Central memory CD8-positive, alpha-beta T cell (primary cell): Measurements from ENCODE around the gene RAP1GAP2.
"Not testable (repeated sequence)": the region's sequence is repeated elsewhere in the genome, so short reads cannot be mapped to it uniquely, and the experiment has no call there.

Experiments used
- ATAC-seq: fragments of 150-1000 bp; cut with Tn5 transposase; replicated peaks from 2 replicates; pipeline ENCODE4 v1.10.0; 2022; ENCODE audit warnings: mild to moderate bottlenecking, moderate FRiP score, moderate number of reproducible peaks; ENCODE audit not compliant: poor library complexity, severe bottlenecking; ENCODE audit errors: extremely low read depth
- DNase-seq, 2 donors: peaks; one replicate each; pipeline ENCODE4 v3.0.0; 2021; ENCODE audit warnings: low spot score in 2 of 2
- H3K27ac Mint-ChIP-seq: one replicate; pipeline ENCODE4 v1.8.0; 2022; ENCODE audit warnings: low read depth, mild to moderate bottlenecking, moderate library complexity, mixed read lengths
- H3K27me3 Mint-ChIP-seq: one replicate; pipeline ENCODE4 v1.8.0; 2022; ENCODE audit warnings: mixed read lengths
- H3K36me3 Mint-ChIP-seq: one replicate; pipeline ENCODE4 v1.8.0; 2022; ENCODE audit warnings: mild to moderate bottlenecking, moderate library complexity, mixed read lengths; ENCODE audit not compliant: insufficient read depth
- H3K4me1 Mint-ChIP-seq: one replicate; pipeline ENCODE4 v1.8.0; 2022; ENCODE audit warnings: mixed read lengths
- H3K4me3 Mint-ChIP-seq: one replicate; pipeline ENCODE4 v1.8.0; 2022; ENCODE audit warnings: mild to moderate bottlenecking, moderate library complexity, mixed read lengths
- H3K9me3 Mint-ChIP-seq: one replicate; pipeline ENCODE4 v1.8.0; 2022; ENCODE audit warnings: mixed read lengths

RAP1GAP2 gene

GRCh38 chr17:2805961-2806360, 9.7 kb downstream of the RAP1GAP2 start:
- Mint-ChIP-seq H3K36me3 (peaks cover 33% of the 10 kb centered on the region), H3K4me3 (no peak overlapping the region), H3K4me1 (peaks cover 58% of the 10 kb centered on the region), H3K9me3 (no peaks in the 10 kb centered on the region), H3K27me3 (no peaks in the 10 kb centered on the region), H3K27ac (no peak overlapping the region)
- DNase-seq (no peak), ATAC-seq (no peak)

GRCh38 chr17:2808367-2809335, 12.4 kb downstream of the RAP1GAP2 start:
- Mint-ChIP-seq H3K4me1 (peaks cover 57% of the 10 kb centered on the region), H3K9me3 (no peaks in the 10 kb centered on the region), H3K27ac (no peak overlapping the region), H3K36me3 (peaks cover 20% of the 10 kb centered on the region), H3K27me3 (no peaks in the 10 kb centered on the region), H3K4me3 (no peak overlapping the region)
- DNase-seq (no peak), ATAC-seq (no peak)

- Mint-ChIP-seq H3K36me3 (peaks cover 23% of the 10 kb centered on the region), H3K27ac (no peak overlapping the region), H3K4me3 (no peak overlapping the region), H3K27me3 (no peaks in the 10 kb centered on the region), H3K9me3 (no peaks in the 10 kb centered on the region), H3K4me1 (peaks cover 61% of the 10 kb centered on the region)
- DNase-seq (no peak), ATAC-seq (no peak)
These were observed 13.1 kb downstream of the RAP1GAP2 start for GRCh38 chr17:2809337-2809736.

DNA sequence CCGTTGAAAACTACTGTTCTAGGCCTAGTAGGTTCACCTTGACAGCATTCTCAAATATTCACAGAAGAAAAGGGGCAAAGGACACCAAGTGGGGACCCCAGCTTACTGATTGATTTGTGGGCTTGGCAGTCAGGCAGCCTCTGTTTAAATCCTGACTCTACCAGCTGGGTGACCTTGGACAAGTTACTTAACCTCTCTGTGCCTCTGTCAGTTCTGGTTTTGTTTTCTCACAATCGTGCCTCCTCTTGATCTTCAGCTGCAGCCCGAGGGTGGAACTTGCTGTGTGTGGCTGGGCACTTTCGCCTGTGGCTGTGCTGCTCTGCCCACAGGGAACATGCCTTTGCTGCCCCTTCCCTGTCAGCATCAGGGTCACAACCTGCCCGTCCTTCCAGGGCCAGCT, 17.8 kb downstream of the RAP1GAP2 start:
- Mint-ChIP-seq H3K27ac (peak overlapping the region; percentile 77), H3K27me3 (no peaks in the 10 kb centered on the region), H3K36me3 (peaks cover 29% of the 10 kb centered on the region), H3K4me1 (peaks cover 35% of the 10 kb centered on the region), H3K9me3 (no peaks in the 10 kb centered on the region), H3K4me3 (peak overlapping the region; percentile 79)
- ATAC-seq (peak; percentile 15), DNase-seq (no peak)

DNA sequence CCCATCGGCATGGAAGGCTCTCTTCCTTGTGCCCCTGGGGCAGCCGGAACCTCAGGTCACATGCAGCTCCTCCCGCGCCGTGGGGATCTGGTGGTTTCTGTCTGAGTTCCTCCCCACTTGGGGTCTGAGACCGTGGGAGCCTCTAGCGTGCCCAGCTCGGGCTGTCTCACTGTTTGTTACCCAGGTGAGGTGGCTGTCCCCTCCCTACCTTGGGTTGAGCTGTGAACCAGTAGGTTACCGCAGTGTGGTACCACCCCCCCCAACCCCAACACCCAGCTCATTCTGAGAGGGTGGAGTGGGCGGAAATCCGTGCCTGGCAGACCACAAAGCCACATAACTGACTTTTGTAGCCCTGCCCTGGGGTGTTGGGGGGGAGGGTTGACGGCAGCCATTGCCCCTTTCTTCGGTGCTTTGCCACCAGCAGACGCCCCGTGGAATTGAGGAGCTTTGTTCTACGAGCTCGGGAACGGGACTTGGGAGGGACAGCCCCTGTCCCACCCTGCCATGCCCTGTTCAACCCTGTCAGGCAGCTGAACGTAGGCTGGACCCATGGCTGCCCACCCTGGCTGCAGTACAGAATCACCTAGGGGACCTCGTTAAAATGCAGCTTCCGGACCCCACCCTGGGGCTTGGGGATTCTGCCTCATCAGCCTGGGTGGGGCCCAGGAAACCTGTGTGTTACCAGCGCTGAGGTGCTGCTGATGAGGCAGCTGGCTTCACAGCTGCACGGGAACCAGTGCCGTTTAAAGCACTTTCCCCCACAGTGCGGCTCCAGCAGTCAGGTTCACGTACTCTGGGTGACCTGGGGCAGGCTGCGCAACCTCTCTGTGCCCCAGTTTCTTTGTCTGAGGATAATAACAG, 18.5 kb downstream of the RAP1GAP2 start:
- peak overlapping the region; percentile 77 for H3K27ac Mint-ChIP-seq
- DNase-seq (peak; percentile 88 to 97), ATAC-seq (peak; percentile 82)
- no peaks in the 10 kb centered on the region for H3K27me3 Mint-ChIP-seq
- no peaks in the 10 kb centered on the region for H3K9me3 Mint-ChIP-seq
- peak overlapping the region; percentile 79 for H3K4me3 Mint-ChIP-seq
- H3K4me1 Mint-ChIP-seq: peaks cover 35% of the 10 kb centered on the region
- peaks cover 28% of the 10 kb centered on the region for H3K36me3 Mint-ChIP-seq

DNA sequence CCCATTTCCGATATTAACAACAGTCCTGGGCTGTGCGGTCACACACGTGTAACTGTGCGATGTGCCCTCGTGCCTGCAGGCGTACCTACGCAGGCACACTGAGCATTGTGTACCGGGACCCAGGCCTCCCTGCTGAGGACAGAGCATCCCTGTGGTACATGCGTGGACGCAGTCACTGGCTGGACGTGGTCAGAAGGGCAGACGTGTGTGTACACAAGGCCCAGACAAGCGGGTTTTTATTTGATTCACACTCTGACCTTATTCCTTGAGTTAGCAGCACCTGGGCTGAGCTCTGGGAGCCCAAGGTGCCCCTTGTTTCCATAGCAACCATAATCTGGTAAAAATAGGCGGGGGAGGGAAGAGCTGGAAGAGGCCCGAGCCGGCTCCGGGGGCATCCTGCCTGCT, 19.5 kb downstream of the RAP1GAP2 start:
- H3K9me3 Mint-ChIP-seq: no peaks in the 10 kb centered on the region
- peaks cover 34% of the 10 kb centered on the region for H3K4me1 Mint-ChIP-seq
- peak overlapping the region; percentile 77 for H3K27ac Mint-ChIP-seq
- DNase-seq: no peak
- H3K4me3 Mint-ChIP-seq: peak overlapping the region; percentile 23
- no peaks in the 10 kb centered on the region for H3K27me3 Mint-ChIP-seq
- ATAC-seq: no peak
- peaks cover 25% of the 10 kb centered on the region for H3K36me3 Mint-ChIP-seq

- Mint-ChIP-seq H3K27ac (peak overlapping the region; percentile 77), H3K27me3 (no peaks in the 10 kb centered on the region), H3K4me3 (no peak overlapping the region), H3K4me1 (peaks cover 29% of the 10 kb centered on the region), H3K36me3 (peaks cover 20% of the 10 kb centered on the region), H3K9me3 (no peaks in the 10 kb centered on the region)
- ATAC-seq (no peak), DNase-seq (no peak)
These were observed 20.4 kb downstream of the RAP1GAP2 start for GRCh38 chr17:2816688-2817087.

- not testable (repeated sequence) for H3K4me3 Mint-ChIP-seq, H3K9me3 Mint-ChIP-seq, H3K27ac Mint-ChIP-seq, DNase-seq, H3K27me3 Mint-ChIP-seq, ATAC-seq
- Mint-ChIP-seq H3K36me3 (peaks cover 28% of the 10 kb centered on the region), H3K4me1 (peaks cover 14% of the 10 kb centered on the region)
These were observed 23.1 kb downstream of the RAP1GAP2 start for GRCh38 chr17:2819294-2819693.

- no peak for DNase-seq
- peaks cover 13% of the 10 kb centered on the region for H3K4me1 Mint-ChIP-seq
- ATAC-seq: no peak
- no peak overlapping the region for H3K27ac Mint-ChIP-seq
- no peaks in the 10 kb centered on the region for H3K9me3 Mint-ChIP-seq
- no peaks in the 10 kb centered on the region for H3K27me3 Mint-ChIP-seq
- no peak overlapping the region for H3K4me3 Mint-ChIP-seq
- H3K36me3 Mint-ChIP-seq: peaks cover 24% of the 10 kb centered on the region
These were observed 23.8 kb downstream of the RAP1GAP2 start for GRCh38 chr17:2819921-2820501.

DNA sequence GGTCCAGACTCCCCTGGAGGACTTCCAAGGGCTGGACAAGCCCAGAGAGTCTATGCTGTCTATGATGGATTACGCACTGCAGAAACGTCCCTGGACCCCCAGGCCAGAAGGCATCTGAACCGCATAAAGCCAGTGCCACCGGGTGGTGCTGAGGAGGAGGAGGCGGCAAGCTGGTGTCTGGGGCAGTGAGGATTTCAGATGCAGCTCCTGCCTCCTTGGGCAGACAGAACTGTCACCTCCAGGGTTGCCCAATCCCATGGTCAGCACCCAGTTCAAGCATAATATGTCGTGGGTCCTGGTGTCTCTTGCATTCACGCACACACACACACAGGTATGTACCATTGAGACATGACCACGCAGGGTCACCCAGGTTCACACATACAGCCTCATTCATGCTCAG, 25.6 kb downstream of the RAP1GAP2 start:
- H3K9me3 Mint-ChIP-seq: no peaks in the 10 kb centered on the region
- no peak overlapping the region for H3K27ac Mint-ChIP-seq

DNA sequence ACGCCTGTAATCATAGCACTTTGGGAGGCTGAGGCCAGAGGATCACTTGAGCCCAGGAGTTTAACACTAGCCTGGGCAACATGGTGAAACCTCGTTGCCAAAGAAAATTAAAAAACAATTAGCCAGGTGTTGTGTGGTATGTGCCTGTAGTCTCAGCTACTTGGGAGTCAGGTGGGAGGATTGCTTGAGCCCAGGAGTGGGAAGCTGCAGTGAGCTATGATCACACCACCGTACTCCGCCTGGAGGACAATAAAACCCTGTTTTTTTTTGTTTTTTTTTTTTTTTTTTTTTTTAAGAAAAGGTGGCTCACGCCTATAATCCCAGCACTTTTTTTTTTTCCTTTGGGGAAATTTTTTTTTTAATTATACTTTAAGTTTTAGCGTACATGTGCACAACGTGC, 26.1 kb downstream of the RAP1GAP2 start:
- Mint-ChIP-seq H3K27me3 (no peaks in the 10 kb centered on the region), H3K4me1 (peaks cover 29% of the 10 kb centered on the region), H3K36me3 (peaks cover 27% of the 10 kb centered on the region), H3K9me3 (no peaks in the 10 kb centered on the region), H3K27ac (no peak overlapping the region), H3K4me3 (no peak overlapping the region)
- ATAC-seq (no peak), DNase-seq (no peak)

More for the DNA sequence above, 25.6 kb downstream of the RAP1GAP2 start:
- Mint-ChIP-seq H3K4me1 (peaks cover 25% of the 10 kb centered on the region), H3K36me3 (peaks cover 27% of the 10 kb centered on the region), H3K4me3 (no peak overlapping the region), H3K27me3 (no peaks in the 10 kb centered on the region)
- DNase-seq (no peak), ATAC-seq (no peak)

DNA sequence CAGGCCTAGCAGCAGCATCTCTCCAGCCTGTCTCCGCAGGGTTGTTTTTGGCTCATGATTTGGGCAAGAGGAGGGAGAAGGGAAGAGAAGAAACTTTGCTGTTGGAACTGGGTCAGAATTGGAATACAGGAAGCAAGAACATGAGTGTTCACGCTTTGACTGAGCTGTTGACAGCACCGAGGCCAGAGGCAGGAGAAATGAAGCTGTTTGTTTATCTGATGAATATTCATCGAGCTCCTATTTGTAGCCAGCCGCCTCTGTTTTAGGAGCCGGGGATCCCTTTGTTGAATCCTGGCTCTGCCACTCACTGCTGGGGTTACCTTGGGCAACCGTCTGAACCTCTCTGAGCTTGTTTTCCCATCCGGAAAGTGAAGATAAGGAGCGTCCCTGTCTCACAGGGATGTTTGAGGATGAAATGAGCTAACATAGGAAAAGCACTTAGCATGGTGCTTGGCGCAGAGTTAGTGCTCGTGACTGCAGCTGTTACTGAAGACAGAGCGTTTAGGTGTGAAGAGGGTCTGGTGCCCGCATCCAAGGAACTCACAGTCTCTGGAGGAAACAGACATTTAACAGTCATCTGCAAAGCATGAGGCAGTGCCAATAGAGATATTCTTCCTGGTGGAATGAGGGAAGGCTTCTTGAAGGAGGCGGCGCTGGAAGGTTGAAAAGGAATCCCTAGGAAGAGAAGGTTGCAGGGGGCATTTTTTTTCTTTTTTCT, 29.2 kb downstream of the RAP1GAP2 start:
- peaks cover 29% of the 10 kb centered on the region for H3K36me3 Mint-ChIP-seq
- H3K27ac Mint-ChIP-seq: no peak overlapping the region
- no peak for DNase-seq
- no peak for ATAC-seq
- H3K9me3 Mint-ChIP-seq: no peaks in the 10 kb centered on the region
- no peak overlapping the region for H3K4me3 Mint-ChIP-seq
- H3K27me3 Mint-ChIP-seq: no peaks in the 10 kb centered on the region
- peaks cover 44% of the 10 kb centered on the region for H3K4me1 Mint-ChIP-seq
